Measurements from ENCODE around the gene NUDCD3.

Gene NUDCD3

GRCh38 chr7:44400033-44400511, 90.4 kb downstream of the NUDCD3 start:
- TF ChIP-seq, protein P1, sequence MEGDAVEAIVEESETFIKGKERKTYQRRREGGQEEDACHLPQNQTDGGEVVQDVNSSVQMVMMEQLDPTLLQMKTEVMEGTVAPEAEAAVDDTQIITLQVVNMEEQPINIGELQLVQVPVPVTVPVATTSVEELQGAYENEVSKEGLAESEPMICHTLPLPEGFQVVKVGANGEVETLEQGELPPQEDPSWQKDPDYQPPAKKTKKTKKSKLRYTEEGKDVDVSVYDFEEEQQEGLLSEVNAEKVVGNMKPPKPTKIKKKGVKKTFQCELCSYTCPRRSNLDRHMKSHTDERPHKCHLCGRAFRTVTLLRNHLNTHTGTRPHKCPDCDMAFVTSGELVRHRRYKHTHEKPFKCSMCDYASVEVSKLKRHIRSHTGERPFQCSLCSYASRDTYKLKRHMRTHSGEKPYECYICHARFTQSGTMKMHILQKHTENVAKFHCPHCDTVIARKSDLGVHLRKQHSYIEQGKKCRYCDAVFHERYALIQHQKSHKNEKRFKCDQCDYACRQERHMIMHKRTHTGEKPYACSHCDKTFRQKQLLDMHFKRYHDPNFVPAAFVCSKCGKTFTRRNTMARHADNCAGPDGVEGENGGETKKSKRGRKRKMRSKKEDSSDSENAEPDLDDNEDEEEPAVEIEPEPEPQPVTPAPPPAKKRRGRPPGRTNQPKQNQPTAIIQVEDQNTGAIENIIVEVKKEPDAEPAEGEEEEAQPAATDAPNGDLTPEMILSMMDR (conservative IDR thresholded peaks at IDR 0.05; ENCODE audit: low read length): no peak
- H3K4me3 ChIP-seq (ENCODE audit: low read length): no peak overlapping the region
- no peak for DNase-seq (ENCODE audit: low read depth)

- DNase-seq (ENCODE audit: low read depth): no peak
- TF ChIP-seq, protein P1 (conservative IDR thresholded peaks at IDR 0.05; ENCODE audit: low read length): no peak
- no peak overlapping the region for H3K4me3 ChIP-seq (ENCODE audit: low read length)
Observed at GRCh38 chr7:44398953-44399574, 91.4 kb downstream of the NUDCD3 start.

GRCh38 chr7:44398511-44398911, 91.9 kb downstream of the NUDCD3 start:
- DNase-seq (ENCODE audit: low read depth): no peak
- H3K4me3 ChIP-seq (ENCODE audit: low read length): no peak overlapping the region
- TF ChIP-seq, protein P1 (conservative IDR thresholded peaks at IDR 0.05; ENCODE audit: low read length): no peak

- no peak overlapping the region for H3K4me3 ChIP-seq (ENCODE audit: low read length)
- no peak for DNase-seq (ENCODE audit: low read depth)
- TF ChIP-seq, protein P1 (conservative IDR thresholded peaks at IDR 0.05; ENCODE audit: low read length): no peak
Observed at GRCh38 chr7:44396931-44397545, 93.4 kb downstream of the NUDCD3 start.

GRCh38 chr7:44396496-44396895, 94.0 kb downstream of the NUDCD3 start:
- DNase-seq (ENCODE audit: low read depth): no peak
- TF ChIP-seq, protein P1 (conservative IDR thresholded peaks at IDR 0.05; ENCODE audit: low read length): no peak
- no peak overlapping the region for H3K4me3 ChIP-seq (ENCODE audit: low read length)

DNA sequence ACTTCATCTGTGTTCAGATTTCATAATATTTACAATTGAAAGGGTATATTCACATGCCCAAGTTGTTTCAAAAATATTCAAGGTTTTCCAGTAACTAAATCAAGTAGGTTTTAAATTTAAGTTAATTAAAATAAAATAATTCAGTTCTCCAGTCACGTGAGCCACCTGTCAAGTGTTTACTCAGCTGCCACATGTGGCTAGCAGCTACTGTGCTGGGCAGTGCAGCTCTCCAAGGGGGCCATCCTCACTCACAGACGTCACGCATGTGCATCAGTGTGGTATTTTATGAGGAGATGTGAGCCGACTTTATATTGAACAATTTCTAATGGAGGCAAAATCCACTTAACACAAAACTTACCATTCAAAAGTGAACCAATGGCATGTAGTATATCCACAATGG, 95.4 kb downstream of the NUDCD3 start:
- H3K4me3 ChIP-seq (ENCODE audit: low read length): no peak overlapping the region
- TF ChIP-seq, protein P1 (conservative IDR thresholded peaks at IDR 0.05; ENCODE audit: low read length): no peak
- DNase-seq (ENCODE audit: low read depth): no peak

- TF ChIP-seq, protein P1 (conservative IDR thresholded peaks at IDR 0.05; ENCODE audit: low read length): no peak
- no peak overlapping the region for H3K4me3 ChIP-seq (ENCODE audit: low read length)
- no peak for DNase-seq (ENCODE audit: low read depth)
Observed at GRCh38 chr7:44394636-44395035, 95.8 kb downstream of the NUDCD3 start.

Data from AG10803 (cell line).